DND-41 (cell line): ENCODE results near the gene IRS2.

Source experiments
- ATAC-seq: fragments of 200-7000 bp; cut with Tn5 transposase; 3 replicates; pipeline ENCODE4 v1.9.1; 2021; ENCODE audit warnings: low read depth; ENCODE audit not compliant: insufficient read depth
- DNase-seq: peaks from one replicate; pipeline ENCODE4 v3.0.0-alpha.2; 2020
- H2AFZ ChIP-seq: 2 replicates; pipeline ENCODE4 v1.6.0; 2012; ENCODE audit warnings: low read depth, low read length
- H3K27ac ChIP-seq: 2 replicates; pipeline ENCODE4 v1.5.1; 2012; ENCODE audit warnings: low read length, inconsistent platforms
- H3K27me3 ChIP-seq: fragments of 200-600 bp; sonication (generic); 2 replicates; pipeline ENCODE4 v1.6.0; 2012; ENCODE audit warnings: low read length, mild to moderate bottlenecking, inconsistent platforms; ENCODE audit not compliant: insufficient read depth, poor library complexity
- H3K36me3 ChIP-seq: 2 replicates; pipeline ENCODE4 v1.5.1; 2012; ENCODE audit warnings: low read length, inconsistent platforms; ENCODE audit not compliant: insufficient read depth
- H3K4me1 ChIP-seq: 2 replicates; pipeline ENCODE4 v1.5.1; 2012; ENCODE audit warnings: mild to moderate bottlenecking, low read length; ENCODE audit not compliant: insufficient read depth
- H3K4me2 ChIP-seq: 2 replicates; pipeline ENCODE4 v1.6.0; 2012; ENCODE audit warnings: mild to moderate bottlenecking, moderate library complexity, low read length, inconsistent platforms; ENCODE audit not compliant: insufficient read depth
- H3K4me3 ChIP-seq, 2 experiments: fragments of 200-600 bp in 1 of 2; shearing (Covaris generic) in 1 of 2; 2 replicates each; pipeline ENCODE4 v1.5.1; 2012 to 2016; ENCODE audit warnings: inconsistent platforms in 2 of 2, low read length in 2 of 2, mild to moderate bottlenecking in 2 of 2, low read depth in 1 of 2, moderate library complexity in 1 of 2
- H3K79me2 ChIP-seq: 2 replicates; pipeline ENCODE4 v1.6.0; 2012; ENCODE audit warnings: low read length, inconsistent platforms; ENCODE audit not compliant: insufficient read depth
- H3K9ac ChIP-seq: 2 replicates; pipeline ENCODE4 v1.6.0; 2012; ENCODE audit warnings: low read depth, mild to moderate bottlenecking, inconsistent platforms, low read length, moderate library complexity
- H3K9me3 ChIP-seq: 2 replicates; pipeline ENCODE4 v1.5.1; 2012; ENCODE audit warnings: low read length, moderate library complexity, mild to moderate bottlenecking, inconsistent platforms; ENCODE audit not compliant: insufficient read depth, severe bottlenecking
- H4K20me1 ChIP-seq: 2 replicates; pipeline ENCODE4 v1.6.0; 2012; ENCODE audit warnings: low read length; ENCODE audit not compliant: insufficient read depth
- CTCF ChIP-seq: IDR thresholded peaks from 2 replicates; pipeline ENCODE4 v1.5.1; 2012; ENCODE audit warnings: borderline replicate concordance, low read length, moderate library complexity, mild to moderate bottlenecking; ENCODE audit not compliant: poor library complexity, severe bottlenecking; ENCODE audit errors: extremely low read depth
- EZH2 ChIP-seq: IDR thresholded peaks from 3 replicates; pipeline ENCODE4 v1.6.1; 2012; ENCODE audit warnings: borderline replicate concordance, low read depth, mild to moderate bottlenecking, moderate library complexity, low read length, inconsistent platforms; ENCODE audit not compliant: severe bottlenecking

The IRS2 gene

GRCh38 chr13:109748677-109749076 lies 37.7 kb downstream of the IRS2 start:
- TF ChIP-seq CTCF (no peak), EZH2 (no peak)
- no peak overlapping the region for H3K27ac ChIP-seq
- no peak overlapping the region for H3K9ac ChIP-seq
- H3K4me2 ChIP-seq: no peak overlapping the region
- no peak for ATAC-seq
- no peaks in the 10 kb centered on the region for H3K27me3 ChIP-seq
- no peak overlapping the region for H2AFZ ChIP-seq
- H3K9me3 ChIP-seq: no peaks in the 10 kb centered on the region
- H3K79me2 ChIP-seq: no peaks in the 10 kb centered on the region
- H3K36me3 ChIP-seq: no peaks in the 10 kb centered on the region
- no peak for DNase-seq
- no peak overlapping the region for H3K4me3 ChIP-seq
- peaks cover 18% of the 10 kb centered on the region for H3K4me1 ChIP-seq
- no peaks in the 10 kb centered on the region for H4K20me1 ChIP-seq

GRCh38 chr13:109747524-109747923 lies 38.9 kb downstream of the IRS2 start:
- no peaks in the 10 kb centered on the region for H3K36me3 ChIP-seq
- peaks cover 25% of the 10 kb centered on the region for H3K4me1 ChIP-seq
- TF ChIP-seq EZH2: no peak
- no peak for TF ChIP-seq CTCF
- no peak overlapping the region for H2AFZ ChIP-seq
- ATAC-seq (no peak), DNase-seq (no peak)
- H3K27ac ChIP-seq: no peak overlapping the region
- H3K4me3 ChIP-seq: no peak overlapping the region
- H3K4me2 ChIP-seq: no peak overlapping the region
- H3K9me3 ChIP-seq: no peaks in the 10 kb centered on the region
- no peaks in the 10 kb centered on the region for H3K27me3 ChIP-seq
- no peaks in the 10 kb centered on the region for H3K79me2 ChIP-seq
- H3K9ac ChIP-seq: no peak overlapping the region
- no peaks in the 10 kb centered on the region for H4K20me1 ChIP-seq

GRCh38 chr13:109746364-109746763 lies 40.0 kb downstream of the IRS2 start:
- Histone ChIP-seq H3K9ac (no peak overlapping the region), H3K79me2 (no peaks in the 10 kb centered on the region), H3K27ac (no peak overlapping the region), H4K20me1 (no peaks in the 10 kb centered on the region), H3K4me2 (no peak overlapping the region), H3K4me1 (peaks cover 25% of the 10 kb centered on the region), H2AFZ (no peak overlapping the region), H3K36me3 (no peaks in the 10 kb centered on the region), H3K27me3 (no peaks in the 10 kb centered on the region), H3K9me3 (no peaks in the 10 kb centered on the region), H3K4me3 (no peak overlapping the region)
- DNase-seq (no peak), ATAC-seq (no peak)
- TF ChIP-seq CTCF (no peak), EZH2 (no peak)

DNA sequence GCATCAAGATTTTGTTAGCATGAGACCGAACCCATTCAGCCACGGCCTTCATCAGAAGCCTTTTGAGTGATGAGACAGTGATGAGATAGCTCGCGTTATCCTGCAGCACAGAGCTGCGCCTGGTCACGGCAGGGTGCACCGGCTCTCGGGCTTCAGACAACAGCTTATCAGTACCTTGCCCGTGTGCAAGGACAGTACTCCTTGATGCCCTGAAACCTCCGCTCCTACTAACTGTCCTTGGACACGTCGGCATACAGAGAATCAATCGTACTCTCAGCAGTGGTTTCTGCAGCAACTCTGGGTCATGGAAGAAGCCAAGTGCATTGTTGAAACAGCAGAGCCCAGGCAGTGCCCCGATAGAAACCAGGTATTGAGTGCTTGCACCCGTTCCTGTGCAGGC lies 40.7 kb downstream of the IRS2 start:
- DNase-seq: no peak
- no peak for ATAC-seq
- H3K4me1 ChIP-seq: peaks cover 25% of the 10 kb centered on the region

More for the DNA sequence above, 40.7 kb downstream of the IRS2 start:
- no peak for TF ChIP-seq EZH2
- no peak for TF ChIP-seq CTCF
- Histone ChIP-seq H3K9ac (no peak overlapping the region), H3K27ac (no peak overlapping the region), H3K4me3 (no peak overlapping the region), H3K27me3 (no peaks in the 10 kb centered on the region), H3K79me2 (no peaks in the 10 kb centered on the region), H3K4me2 (no peak overlapping the region), H4K20me1 (no peaks in the 10 kb centered on the region), H3K9me3 (no peaks in the 10 kb centered on the region), H3K36me3 (no peaks in the 10 kb centered on the region), H2AFZ (no peak overlapping the region)
